Measurements from ENCODE around the gene BST1. TPM values are rescaled to one million over a fixed set of nuclear protein-coding genes. Genes with fewer than 3 reads are reported as not detected.

The BST1 gene
- total and polyA plus RNA-seq, 12 donors, result 2.3 to 10.3 (median 4.0) TPM

GRCh38 chr4:15765391-15765790 lies 62.5 kb downstream of the BST1 start:
- intact Hi-C loops (cut with DNase I), result no loop called here
- Histone ChIP-seq H3K9me3 (replicated peaks in 1 of 3) (no peaks in the 10 kb centered on the region), H3K27ac (no peak overlapping the region), H3K4me3 (no peak overlapping the region), H3K27me3 (no peaks in the 10 kb centered on the region), H3K4me1 (replicated peaks in 1 of 2) (no peaks in the 10 kb centered on the region), H3K36me3 (replicated peaks in 1 of 2) (no peaks in the 10 kb centered on the region)
- no peak for TF ChIP-seq POLR2A (IDR thresholded peaks at IDR 0.05)
- TF ChIP-seq CTCF (IDR thresholded peaks at IDR 0.05), result no peak
- DNase-seq, result no peak
- WGBS, 4 donors, result 62 to 73% (median 66%) methylated on average over 6 of the region's 6 CpGs

GRCh38 chr4:15765910-15766697 lies 63.2 kb downstream of the BST1 start:
- Histone ChIP-seq H3K9me3 (replicated peaks in 1 of 3) (no peaks in the 10 kb centered on the region), H3K4me3 (no peak overlapping the region), H3K27ac (no peak overlapping the region), H3K27me3 (no peaks in the 10 kb centered on the region), H3K4me1 (replicated peaks in 1 of 2) (no peaks in the 10 kb centered on the region), H3K36me3 (replicated peaks in 1 of 2) (no peaks in the 10 kb centered on the region)
- WGBS, 4 donors, result 47 to 59% (median 54%) methylated on average over 6 of the region's 6 CpGs
- intact Hi-C loops (cut with DNase I), result no loop called here
- TF ChIP-seq CTCF (IDR thresholded peaks at IDR 0.05) (no peak), POLR2A (IDR thresholded peaks at IDR 0.05) (no peak)
- no peak for DNase-seq

GRCh38 chr4:15766821-15767220 lies 64.0 kb downstream of the BST1 start:
- Histone ChIP-seq H3K9me3 (replicated peaks in 1 of 3) (no peaks in the 10 kb centered on the region), H3K27ac (no peak overlapping the region), H3K27me3 (no peaks in the 10 kb centered on the region), H3K4me1 (replicated peaks in 1 of 2) (no peaks in the 10 kb centered on the region), H3K36me3 (replicated peaks in 1 of 2) (no peaks in the 10 kb centered on the region), H3K4me3 (no peak overlapping the region)
- intact Hi-C loops (cut with DNase I), result no loop called here
- DNase-seq, result no peak
- no peak for TF ChIP-seq CTCF (IDR thresholded peaks at IDR 0.05)
- no peak for TF ChIP-seq POLR2A (IDR thresholded peaks at IDR 0.05)
- WGBS, 4 donors, result 71 to 86% (median 79%) methylated on average over 8 of the region's 8 CpGs

- no peaks in the 10 kb centered on the region for H3K27me3 ChIP-seq
- no peaks in the 10 kb centered on the region for H3K4me1 ChIP-seq (replicated peaks in 1 of 2)
- 50 to 82% (median 66%) methylated on average over 2 of the region's 2 CpGs for WGBS, 4 donors
- no peaks in the 10 kb centered on the region for H3K9me3 ChIP-seq (replicated peaks in 1 of 3)
- no peak for DNase-seq
- no peaks in the 10 kb centered on the region for H3K36me3 ChIP-seq (replicated peaks in 1 of 2)
- H3K4me3 ChIP-seq, result no peak overlapping the region
- no peak for TF ChIP-seq CTCF (IDR thresholded peaks at IDR 0.05)
- no peak for TF ChIP-seq POLR2A (IDR thresholded peaks at IDR 0.05)
- no peak overlapping the region for H3K27ac ChIP-seq
- intact Hi-C loops (cut with DNase I), result no loop called here
Observed at GRCh38 chr4:15769202-15769601, 66.3 kb downstream of the BST1 start.

All from adrenal gland (tissue), 12 donors.